HepG2 (cell line): ENCODE data around the gene PLEKHH1. TPM values are rescaled to one million over a fixed set of nuclear protein-coding genes. Genes with fewer than 3 reads are reported as not detected.

Experiments used
- DR1 ChIP-seq: sonication (generic); formaldehyde crosslinking; IDR thresholded peaks from 2 replicates; pipeline ENCODE4 v1.8.0; 2021; ENCODE audit warnings: mild to moderate bottlenecking, missing genetic modification reagents, inconsistent platforms
- FOXK2 ChIP-seq: fragments of 450-650 bp; IDR thresholded peaks from 2 replicates; pipeline ENCODE4 v1.6.1; 2016
- GABPA ChIP-seq, 2 experiments: IDR thresholded peaks; 2 replicates each; pipeline ENCODE4 v1.6.1; 2011 to 2016; ENCODE audit warnings: low read depth in 2 of 2, low read length in 1 of 2, missing biosample characterization in 1 of 2, missing genetic modification characterization in 1 of 2
- GATA4 ChIP-seq: sonication (generic); IDR thresholded peaks from 2 replicates; pipeline ENCODE4 v1.6.1; 2016; ENCODE audit warnings: antibody characterized with exemption, low read depth, borderline replicate concordance
- HMGXB4 ChIP-seq, 2 experiments: sonication (generic) in 1 of 2; formaldehyde crosslinking in 1 of 2; IDR thresholded peaks; 2 replicates each; pipeline versions ENCODE4 v1.4.0 to v1.6.1; 2018 to 2020; ENCODE audit warnings: missing genetic modification reagents in 2 of 2, borderline replicate concordance in 1 of 2, low read depth in 1 of 2, mild to moderate bottlenecking in 1 of 2, missing biosample characterization in 1 of 2
- KLF6 ChIP-seq: IDR thresholded peaks from 2 replicates; pipeline ENCODE4 v1.8.0; 2016; ENCODE audit warnings: missing biosample characterization, missing genetic modification reagents
- MIXL1 ChIP-seq: IDR thresholded peaks from 2 replicates; pipeline ENCODE4 v1.6.1; 2016
- RAD21 ChIP-seq: fragments of 450-650 bp; formaldehyde crosslinking; IDR thresholded peaks from 2 replicates; pipeline ENCODE4 v1.5.0; 2020; ENCODE audit warnings: mild to moderate bottlenecking
- RFX3 ChIP-seq: IDR thresholded peaks from 2 replicates; pipeline ENCODE4 v1.6.1; 2016; ENCODE audit warnings: missing biosample characterization, missing genetic modification reagents
- SMAD9 ChIP-seq: sonication (generic); formaldehyde crosslinking; IDR thresholded peaks from 2 replicates; pipeline ENCODE4 v1.5.1; 2020; ENCODE audit warnings: mild to moderate bottlenecking, missing genetic modification reagents
- TEAD3 ChIP-seq: optimal IDR thresholded peaks from 2 replicates; pipeline ENCODE3; 2016; ENCODE audit warnings: borderline replicate concordance
- XRCC5 ChIP-seq: fragments of 200-400 bp; formaldehyde crosslinking; optimal IDR thresholded peaks from 2 replicates; pipeline ENCODE3; 2017; ENCODE audit warnings: mild to moderate bottlenecking, low read length
- ZBTB38 ChIP-seq: sonication (generic); formaldehyde crosslinking; IDR thresholded peaks from 2 replicates; pipeline ENCODE4 v1.5.1; 2020; ENCODE audit warnings: mild to moderate bottlenecking, missing genetic modification reagents
- ZFYVE20 ChIP-seq: sonication (generic); formaldehyde crosslinking; IDR thresholded peaks from 2 replicates; pipeline ENCODE4 v1.8.0; 2023; ENCODE audit warnings: low read depth, mild to moderate bottlenecking, moderate library complexity, missing genetic modification reagents, borderline replicate concordance
- ZNF136 ChIP-seq: sonication (generic); formaldehyde crosslinking; IDR thresholded peaks from 2 replicates; pipeline ENCODE4 v1.8.1; 2022; ENCODE audit warnings: low read depth, mild to moderate bottlenecking, moderate library complexity, missing genetic modification reagents
- ZNF331 ChIP-seq: sonication (generic); formaldehyde crosslinking; IDR thresholded peaks from 2 replicates; pipeline ENCODE4 v1.4.0; 2020; ENCODE audit warnings: missing genetic modification reagents
- ZNF446 ChIP-seq: sonication (generic); formaldehyde crosslinking; IDR thresholded peaks from 2 replicates; pipeline ENCODE4 v1.5.0; 2020; ENCODE audit warnings: mild to moderate bottlenecking, missing genetic modification reagents
- ZNF619 ChIP-seq: sonication (generic); formaldehyde crosslinking; IDR thresholded peaks from 2 replicates; pipeline ENCODE4 v1.4.0; 2020; ENCODE audit warnings: mild to moderate bottlenecking, missing genetic modification reagents
- ZNF737 ChIP-seq: sonication (generic); formaldehyde crosslinking; IDR thresholded peaks from 2 replicates; pipeline ENCODE4 v1.5.0; 2020; ENCODE audit warnings: missing genetic modification reagents, mild to moderate bottlenecking, borderline replicate concordance
- ZNF773 ChIP-seq: sonication (generic); formaldehyde crosslinking; IDR thresholded peaks from 2 replicates; pipeline ENCODE4 v1.4.0; 2020; ENCODE audit warnings: missing genetic modification reagents, borderline replicate concordance
- ZSCAN9 ChIP-seq: IDR thresholded peaks from 2 replicates; pipeline ENCODE4 v1.6.1; 2016; ENCODE audit warnings: borderline replicate concordance
- polyA plus RNA-seq, 8 experiments: library from polyadenylated mRNA; depleted of rRNA in 3 of 8; stranded (reverse) in 7 of 8; unstranded in 1 of 8; fragments of >200 nt; fragmentation: Illumina TruSeq in 4 of 8; extraction: Trizol in 4 of 8; gene quantifications; 2 replicates each; pipeline versions ENCODE4 v1.2.1 to v1.2.3, GENCODE V29; 2011 to 2016; ENCODE audit warnings: low read depth in 4 of 8, missing spikeins in 1 of 8, mixed read lengths in 1 of 8; ENCODE audit not compliant: insufficient read depth in 1 of 8
- total RNA-seq, 5 experiments: library from RNA; depleted of rRNA; stranded (reverse); fragments of >200 nt; fragmentation: Illumina TruSeq; extraction: Trizol; gene quantifications; 2 replicates each; pipeline ENCODE4 v1.2.3, GENCODE V29; 2016; ENCODE audit warnings: low read depth in 1 of 5
- TF ChIP-seq, protein P1 (sequence below): sonication (generic); formaldehyde crosslinking; IDR thresholded peaks from 2 replicates; pipeline ENCODE4 v1.5.0; 2020; ENCODE audit warnings: mild to moderate bottlenecking, missing genetic modification reagents, moderate library complexity
- TF ChIP-seq, protein P2 (sequence below): sonication (generic); formaldehyde crosslinking; IDR thresholded peaks from 2 replicates; pipeline ENCODE4 v1.5.0; 2020; ENCODE audit warnings: mild to moderate bottlenecking, missing genetic modification reagents
- TF ChIP-seq, protein P3 (sequence below): sonication (generic); formaldehyde crosslinking; IDR thresholded peaks from 2 replicates; pipeline ENCODE4 v1.5.0; 2020; ENCODE audit warnings: missing genetic modification reagents, mild to moderate bottlenecking, borderline replicate concordance

PLEKHH1 gene
- total and polyA plus RNA-seq, 2 of the 13 experiments (the other 11 are each of a cell fraction or from before 2014, with no cell fraction given): 8.6 to 15.8 TPM

DNA sequence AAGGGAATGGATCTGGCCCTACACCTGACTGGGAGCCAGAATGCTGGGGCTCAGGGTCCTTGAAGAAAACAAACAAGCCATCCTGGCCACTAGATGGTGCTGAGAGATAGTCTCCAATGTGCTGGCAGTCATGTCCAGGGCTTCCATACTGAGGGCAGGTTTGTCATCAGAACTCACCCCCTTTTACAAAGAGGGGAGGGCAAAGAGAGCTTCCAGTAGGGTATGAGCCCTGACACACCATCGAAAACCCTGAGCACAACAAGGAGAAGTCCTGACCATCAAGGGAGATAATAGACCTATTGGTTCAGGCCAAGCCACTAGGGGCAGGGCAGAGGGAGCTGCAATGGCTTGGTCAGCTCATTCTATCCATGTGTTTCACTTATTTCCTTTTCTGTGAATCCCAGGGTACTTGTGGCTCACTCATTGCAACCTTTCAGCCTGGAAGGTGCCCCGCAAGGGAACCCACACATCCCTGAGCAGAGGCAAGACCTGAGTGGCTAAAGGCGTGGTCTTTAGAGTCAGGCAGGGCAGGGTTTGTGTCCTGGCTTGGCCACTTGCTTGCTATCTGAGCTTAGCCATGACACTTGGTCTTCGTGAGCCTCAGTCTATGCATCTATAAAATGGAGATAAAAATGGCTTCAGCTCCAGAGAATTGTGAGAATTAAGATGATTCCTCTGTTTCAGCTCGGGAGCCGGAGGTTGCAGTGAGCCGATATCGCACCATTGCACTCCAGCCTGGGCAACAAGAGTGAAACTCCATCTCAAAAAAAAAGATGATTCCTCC, 6.2 kb upstream of the PLEKHH1 start (continued):
- TF ChIP-seq, protein P1, sequence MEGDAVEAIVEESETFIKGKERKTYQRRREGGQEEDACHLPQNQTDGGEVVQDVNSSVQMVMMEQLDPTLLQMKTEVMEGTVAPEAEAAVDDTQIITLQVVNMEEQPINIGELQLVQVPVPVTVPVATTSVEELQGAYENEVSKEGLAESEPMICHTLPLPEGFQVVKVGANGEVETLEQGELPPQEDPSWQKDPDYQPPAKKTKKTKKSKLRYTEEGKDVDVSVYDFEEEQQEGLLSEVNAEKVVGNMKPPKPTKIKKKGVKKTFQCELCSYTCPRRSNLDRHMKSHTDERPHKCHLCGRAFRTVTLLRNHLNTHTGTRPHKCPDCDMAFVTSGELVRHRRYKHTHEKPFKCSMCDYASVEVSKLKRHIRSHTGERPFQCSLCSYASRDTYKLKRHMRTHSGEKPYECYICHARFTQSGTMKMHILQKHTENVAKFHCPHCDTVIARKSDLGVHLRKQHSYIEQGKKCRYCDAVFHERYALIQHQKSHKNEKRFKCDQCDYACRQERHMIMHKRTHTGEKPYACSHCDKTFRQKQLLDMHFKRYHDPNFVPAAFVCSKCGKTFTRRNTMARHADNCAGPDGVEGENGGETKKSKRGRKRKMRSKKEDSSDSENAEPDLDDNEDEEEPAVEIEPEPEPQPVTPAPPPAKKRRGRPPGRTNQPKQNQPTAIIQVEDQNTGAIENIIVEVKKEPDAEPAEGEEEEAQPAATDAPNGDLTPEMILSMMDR (CRISPR knock-in tag): peak; percentile 92
- TF ChIP-seq ZNF136 (CRISPR knock-in tag): no peak
- TF ChIP-seq ZNF446 (CRISPR knock-in tag): no peak
- TF ChIP-seq ZBTB38 (CRISPR knock-in tag): no peak
- TF ChIP-seq, protein P2, sequence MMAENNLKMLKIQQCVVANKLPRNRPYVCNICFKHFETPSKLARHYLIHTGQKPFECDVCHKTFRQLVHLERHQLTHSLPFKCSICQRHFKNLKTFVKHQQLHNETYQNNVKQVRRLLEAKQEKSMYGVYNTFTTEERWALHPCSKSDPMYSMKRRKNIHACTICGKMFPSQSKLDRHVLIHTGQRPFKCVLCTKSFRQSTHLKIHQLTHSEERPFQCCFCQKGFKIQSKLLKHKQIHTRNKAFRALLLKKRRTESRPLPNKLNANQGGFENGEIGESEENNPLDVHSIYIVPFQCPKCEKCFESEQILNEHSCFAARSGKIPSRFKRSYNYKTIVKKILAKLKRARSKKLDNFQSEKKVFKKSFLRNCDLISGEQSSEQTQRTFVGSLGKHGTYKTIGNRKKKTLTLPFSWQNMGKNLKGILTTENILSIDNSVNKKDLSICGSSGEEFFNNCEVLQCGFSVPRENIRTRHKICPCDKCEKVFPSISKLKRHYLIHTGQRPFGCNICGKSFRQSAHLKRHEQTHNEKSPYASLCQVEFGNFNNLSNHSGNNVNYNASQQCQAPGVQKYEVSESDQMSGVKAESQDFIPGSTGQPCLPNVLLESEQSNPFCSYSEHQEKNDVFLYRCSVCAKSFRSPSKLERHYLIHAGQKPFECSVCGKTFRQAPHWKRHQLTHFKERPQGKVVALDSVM: no peak
- TF ChIP-seq GABPA (IDR thresholded peaks at IDR 0.05; ENCODE audit: low read depth, low read length): no peak
- no peak for TF ChIP-seq GABPA (CRISPR knock-in tag; IDR thresholded peaks at IDR 0.05; ENCODE audit: low read depth)
- no peak for TF ChIP-seq KLF6
- TF ChIP-seq, protein P3, sequence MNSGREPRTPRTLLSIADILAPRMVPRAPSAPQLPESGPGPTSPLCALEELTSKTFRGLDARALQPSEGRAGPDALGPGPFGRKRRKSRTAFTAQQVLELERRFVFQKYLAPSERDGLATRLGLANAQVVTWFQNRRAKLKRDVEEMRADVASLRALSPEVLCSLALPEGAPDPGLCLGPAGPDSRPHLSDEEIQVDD (CRISPR knock-in tag): no peak
- no peak for TF ChIP-seq RFX3 (CRISPR knock-in tag)
- peak; percentile 35 for TF ChIP-seq TEAD3 (CRISPR knock-in tag)
- TF ChIP-seq ZNF773 (CRISPR knock-in tag): no peak
- peak; percentile 36; the same call in 1 of the 2 replicates for TF ChIP-seq ZNF331 (CRISPR knock-in tag)
- peak; percentile 69 for TF ChIP-seq RAD21
- TF ChIP-seq ZFYVE20 (CRISPR knock-in tag): no peak
- no peak for TF ChIP-seq FOXK2
- peak; percentile 30 for TF ChIP-seq XRCC5
- TF ChIP-seq DR1 (CRISPR knock-in tag): no peak
- no peak for TF ChIP-seq ZNF737 (CRISPR knock-in tag)
- no peak for TF ChIP-seq ZSCAN9 (CRISPR knock-in tag)
- TF ChIP-seq MIXL1: no peak
- no peak for TF ChIP-seq GATA4
- no peak for TF ChIP-seq ZNF619 (CRISPR knock-in tag)
- peak; percentile 39 to 62; a peak in 3 of 4 replicates for TF ChIP-seq HMGXB4 (CRISPR knock-in tag; IDR thresholded peaks at IDR 0.05; ENCODE audit: borderline replicate concordance in 1 of 2, low read depth in 1 of 2)
- no peak for TF ChIP-seq SMAD9 (CRISPR knock-in tag)
